Astrocyte (in vitro differentiated cells and primary cell): Measurements from ENCODE around the gene FAM180B.

ENCODE experiments used
- EZH2 ChIP-seq: IDR thresholded peaks from 2 replicates; pipeline ENCODE4 v1.6.1; 2012; ENCODE audit warnings: mild to moderate bottlenecking, low read length, inconsistent platforms; ENCODE audit not compliant: insufficient read depth
- TF ChIP-seq, protein P1 (sequence below): IDR thresholded peaks from 2 replicates; pipeline ENCODE4 v1.5.1; 2011; ENCODE audit warnings: low read depth, mild to moderate bottlenecking, inconsistent platforms, low read length, moderate library complexity; ENCODE audit not compliant: insufficient read depth

- TF ChIP-seq, protein P1, sequence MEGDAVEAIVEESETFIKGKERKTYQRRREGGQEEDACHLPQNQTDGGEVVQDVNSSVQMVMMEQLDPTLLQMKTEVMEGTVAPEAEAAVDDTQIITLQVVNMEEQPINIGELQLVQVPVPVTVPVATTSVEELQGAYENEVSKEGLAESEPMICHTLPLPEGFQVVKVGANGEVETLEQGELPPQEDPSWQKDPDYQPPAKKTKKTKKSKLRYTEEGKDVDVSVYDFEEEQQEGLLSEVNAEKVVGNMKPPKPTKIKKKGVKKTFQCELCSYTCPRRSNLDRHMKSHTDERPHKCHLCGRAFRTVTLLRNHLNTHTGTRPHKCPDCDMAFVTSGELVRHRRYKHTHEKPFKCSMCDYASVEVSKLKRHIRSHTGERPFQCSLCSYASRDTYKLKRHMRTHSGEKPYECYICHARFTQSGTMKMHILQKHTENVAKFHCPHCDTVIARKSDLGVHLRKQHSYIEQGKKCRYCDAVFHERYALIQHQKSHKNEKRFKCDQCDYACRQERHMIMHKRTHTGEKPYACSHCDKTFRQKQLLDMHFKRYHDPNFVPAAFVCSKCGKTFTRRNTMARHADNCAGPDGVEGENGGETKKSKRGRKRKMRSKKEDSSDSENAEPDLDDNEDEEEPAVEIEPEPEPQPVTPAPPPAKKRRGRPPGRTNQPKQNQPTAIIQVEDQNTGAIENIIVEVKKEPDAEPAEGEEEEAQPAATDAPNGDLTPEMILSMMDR, result no peak
- no peak for TF ChIP-seq EZH2
These were observed 45.0 kb downstream of the FAM180B start for GRCh38 chr11:47631473-47631872.
